Fibroblast of lung (primary cell): ENCODE measurements around the gene PIH1D1. TPM values are rescaled to one million over a fixed set of nuclear protein-coding genes. Genes with fewer than 3 reads are reported as not detected.

ENCODE experiments used
- DNase-seq, 2 donors: peaks; one replicate each; pipeline versions ENCODE4 v3.0.0 to v3.0.0-alpha.2; 2010; ENCODE audit warnings: low read depth in 2 of 2
- H2AFZ ChIP-seq: 2 replicates; pipeline ENCODE4 v1.5.1; 2012; ENCODE audit warnings: low read length, control low read depth, inconsistent platforms
- H3K27ac ChIP-seq: 2 replicates; pipeline ENCODE4 v1.5.1; 2011; ENCODE audit warnings: low read length, control low read depth; ENCODE audit not compliant: insufficient read depth
- H3K27me3 ChIP-seq: 2 replicates; pipeline ENCODE4 v1.5.1; 2011; ENCODE audit warnings: mild to moderate bottlenecking, low read length; ENCODE audit not compliant: control insufficient read depth, insufficient read depth
- H3K36me3 ChIP-seq: 2 replicates; pipeline ENCODE4 v1.5.1; 2011; ENCODE audit warnings: low read length; ENCODE audit not compliant: control insufficient read depth, insufficient read depth
- H3K4me1 ChIP-seq: 2 replicates; pipeline ENCODE4 v1.5.1; 2011; ENCODE audit warnings: low read length; ENCODE audit not compliant: control insufficient read depth, insufficient read depth; ENCODE audit errors: extremely low read depth
- H3K4me2 ChIP-seq: 2 replicates; pipeline ENCODE4 v1.5.1; 2011; ENCODE audit warnings: low read length, control low read depth; ENCODE audit not compliant: insufficient read depth; ENCODE audit errors: extremely low read depth
- H3K4me3 ChIP-seq, 4 experiments: fragments of 200-600 bp in 1 of 4; sonication (generic) in 1 of 4; replicated peaks in 1 of 4; 2 replicates each; pipeline ENCODE4 v1.5.1; 2011 to 2016; ENCODE audit warnings: low read length in 4 of 4, low read depth in 3 of 4, mild to moderate bottlenecking in 3 of 4, control low read depth in 2 of 4, inconsistent platforms in 1 of 4, mixed read lengths in 1 of 4; ENCODE audit not compliant: insufficient read depth in 1 of 4; ENCODE audit errors: control extremely low read depth in 1 of 4
- H3K79me2 ChIP-seq: 2 replicates; pipeline ENCODE4 v1.5.1; 2012; ENCODE audit warnings: mild to moderate bottlenecking, low read length, inconsistent platforms; ENCODE audit not compliant: control insufficient read depth, insufficient read depth
- H3K9ac ChIP-seq: 2 replicates; pipeline ENCODE4 v1.5.1; 2011; ENCODE audit warnings: mild to moderate bottlenecking, low read length, control low read depth; ENCODE audit not compliant: insufficient read depth
- H3K9me3 ChIP-seq: 2 replicates; pipeline ENCODE4 v1.5.1; 2012; ENCODE audit warnings: low read depth, low read length; ENCODE audit not compliant: control insufficient read depth, insufficient read depth
- H4K20me1 ChIP-seq: 2 replicates; pipeline ENCODE4 v1.5.1; 2011; ENCODE audit warnings: low read length; ENCODE audit not compliant: control insufficient read depth, insufficient read depth; ENCODE audit errors: extremely low read depth
- CTCF ChIP-seq, 2 donors: IDR thresholded peaks in 1 of 2; conservative IDR thresholded peaks in 1 of 2; 1 replicate in 1 of 2; 2 replicates in 1 of 2; pipeline ENCODE4 v1.5.1; 2011 to 2012; ENCODE audit warnings: low read length in 2 of 2, control low read depth in 1 of 2, inconsistent platforms in 1 of 2, low read depth in 1 of 2, mild to moderate bottlenecking in 1 of 2
- EZH2 ChIP-seq: IDR thresholded peaks from 2 replicates; pipeline ENCODE4 v1.5.1; 2012; ENCODE audit warnings: low read length, control low read depth, mild to moderate bottlenecking; ENCODE audit errors: missing control alignments
- polyA plus RNA-seq, 2 donors: library from polyadenylated mRNA; depleted of rRNA in 1 of 2; stranded (reverse) in 1 of 2; unstranded in 1 of 2; fragments of >200 nt; gene quantifications; 2 replicates each; pipeline ENCODE4 v1.2.1, GENCODE V29; 2011 to 2012; ENCODE audit warnings: missing spikeins in 1 of 2
- total RNA-seq: library from RNA; depleted of rRNA; stranded (reverse); fragments of >200 nt; gene quantifications from 2 replicates; pipeline ENCODE4 v1.2.1, GENCODE V29; 2014

Gene PIH1D1
- total and polyA plus RNA-seq, 2 donors (not counting 1 experiment from before 2014, with no cell fraction given), result 53.8 to 94.5 TPM

- Histone ChIP-seq H3K4me2 (no peak overlapping the region), H3K4me1 (no peaks in the 10 kb centered on the region), H3K27ac (no peak overlapping the region), H3K4me3 (no peak overlapping the region), H3K9me3 (no peaks in the 10 kb centered on the region), H4K20me1 (no peaks in the 10 kb centered on the region), H3K79me2 (no peaks in the 10 kb centered on the region), H3K36me3 (no peaks in the 10 kb centered on the region), H3K9ac (no peak overlapping the region), H2AFZ (no peak overlapping the region), H3K27me3 (peaks cover 79% of the 10 kb centered on the region)
- TF ChIP-seq EZH2 (no peak), CTCF (conservative IDR thresholded peaks at IDR 0.05 in 1 of 2, IDR thresholded peaks at IDR 0.05 in 1 of 2; ENCODE audit: low read depth in 1 of 2, low read length in 2 of 2) (no peak)
- no peak for DNase-seq
Measured at GRCh38 chr19:49430678-49431329, 20.8 kb downstream of the PIH1D1 start.

GRCh38 chr19:49430172-49430677 lies 21.4 kb downstream of the PIH1D1 start:
- TF ChIP-seq EZH2 (no peak), CTCF (conservative IDR thresholded peaks at IDR 0.05 in 1 of 2, IDR thresholded peaks at IDR 0.05 in 1 of 2; ENCODE audit: low read depth in 1 of 2, low read length in 2 of 2) (no peak)

GRCh38 chr19:49428547-49429451 lies 22.8 kb downstream of the PIH1D1 start:
- H3K4me1 ChIP-seq, result no peaks in the 10 kb centered on the region
- no peak overlapping the region for H3K27ac ChIP-seq
- H3K9me3 ChIP-seq, result no peaks in the 10 kb centered on the region
- H3K79me2 ChIP-seq, result no peaks in the 10 kb centered on the region
- no peaks in the 10 kb centered on the region for H4K20me1 ChIP-seq
- H3K27me3 ChIP-seq, result peaks cover 82% of the 10 kb centered on the region
- no peak overlapping the region for H3K9ac ChIP-seq
- H3K4me3 ChIP-seq, result no peak overlapping the region
- H3K36me3 ChIP-seq, result no peaks in the 10 kb centered on the region
- H2AFZ ChIP-seq, result no peak overlapping the region
- no peak for TF ChIP-seq EZH2
- TF ChIP-seq CTCF (conservative IDR thresholded peaks at IDR 0.05 in 1 of 2, IDR thresholded peaks at IDR 0.05 in 1 of 2; ENCODE audit: low read depth in 1 of 2, low read length in 2 of 2), result no peak
- H3K4me2 ChIP-seq, result no peak overlapping the region
- DNase-seq, result no peak

More at GRCh38 chr19:49430172-49430677, 21.4 kb downstream of the PIH1D1 start:
- Histone ChIP-seq H4K20me1 (no peaks in the 10 kb centered on the region), H3K9me3 (no peaks in the 10 kb centered on the region), H3K4me1 (no peaks in the 10 kb centered on the region), H3K27ac (no peak overlapping the region), H2AFZ (no peak overlapping the region), H3K79me2 (no peaks in the 10 kb centered on the region), H3K4me3 (no peak overlapping the region), H3K4me2 (no peak overlapping the region), H3K9ac (no peak overlapping the region), H3K36me3 (no peaks in the 10 kb centered on the region), H3K27me3 (peaks cover 81% of the 10 kb centered on the region)
- DNase-seq, result no peak
